ACC112 (cell line): ENCODE data around the gene SMTN.
"Not testable (repeated sequence)": the region's sequence is repeated elsewhere in the genome, so short reads cannot be mapped to it uniquely, and the experiment has no call there.

Experiments
- H2AFZ ChIP-seq: fragments of 200-600 bp; sonication (generic); one replicate; pipeline ENCODE4 v1.6.0; 2017; ENCODE audit warnings: antibody characterized with exemption, low read length; ENCODE audit not compliant: unreplicated experiment
- H3K27ac ChIP-seq: fragments of 200-600 bp; sonication (generic); 2 replicates; pipeline ENCODE4 v1.5.1; 2014; ENCODE audit warnings: low read depth, mild to moderate bottlenecking, antibody characterized with exemption, low read length, moderate library complexity
- H3K27me3 ChIP-seq: fragments of 200-600 bp; sonication (generic); 2 replicates; pipeline ENCODE4 v1.6.1; 2014; ENCODE audit warnings: mild to moderate bottlenecking, antibody characterized with exemption, low read length, moderate library complexity, mixed read lengths; ENCODE audit not compliant: insufficient read depth
- H3K36me3 ChIP-seq: fragments of 200-600 bp; sonication (generic); 2 replicates; pipeline ENCODE4 v1.6.1; 2016; ENCODE audit warnings: mild to moderate bottlenecking, antibody characterized with exemption, low read length, moderate library complexity, mixed read lengths; ENCODE audit not compliant: insufficient read depth
- H3K4me1 ChIP-seq: fragments of 200-600 bp; sonication (generic); one replicate; pipeline ENCODE4 v1.6.1; 2016; ENCODE audit warnings: low read length, mixed read lengths; ENCODE audit not compliant: insufficient read depth, unreplicated experiment, control insufficient read depth
- H3K4me3 ChIP-seq: fragments of 200-600 bp; sonication (generic); 2 replicates; pipeline ENCODE4 v1.5.1; 2014; ENCODE audit warnings: mild to moderate bottlenecking, low read depth, low read length
- H3K79me2 ChIP-seq: fragments of 200-600 bp; sonication (generic); one replicate; pipeline ENCODE4 v1.6.0; 2016; ENCODE audit warnings: low read length; ENCODE audit not compliant: control insufficient read depth, unreplicated experiment, insufficient read depth

SMTN gene

GRCh38 chr22:31092161-31092560 lies 11.0 kb downstream of the SMTN start:
- Histone ChIP-seq H3K4me1 (no peaks in the 10 kb centered on the region), H3K36me3 (no peaks in the 10 kb centered on the region), H3K4me3 (no peak overlapping the region), H3K79me2 (peaks cover 4% of the 10 kb centered on the region), H3K27ac (no peak overlapping the region), H2AFZ (no peak overlapping the region), H3K27me3 (no peaks in the 10 kb centered on the region)

GRCh38 chr22:31093086-31093850 lies 12.2 kb downstream of the SMTN start:
- Histone ChIP-seq H3K4me3 (no peak overlapping the region), H3K27ac (no peak overlapping the region), H3K36me3 (no peaks in the 10 kb centered on the region), H3K4me1 (no peaks in the 10 kb centered on the region), H3K79me2 (no peaks in the 10 kb centered on the region), H2AFZ (no peak overlapping the region), H3K27me3 (no peaks in the 10 kb centered on the region)

GRCh38 chr22:31094021-31094551 lies 13.0 kb downstream of the SMTN start:
- no peaks in the 10 kb centered on the region for H3K79me2 ChIP-seq
- no peak overlapping the region for H3K27ac ChIP-seq
- no peaks in the 10 kb centered on the region for H3K4me1 ChIP-seq
- H2AFZ ChIP-seq = no peak overlapping the region
- H3K4me3 ChIP-seq = no peak overlapping the region
- H3K27me3 ChIP-seq = no peaks in the 10 kb centered on the region
- no peaks in the 10 kb centered on the region for H3K36me3 ChIP-seq

- no peaks in the 10 kb centered on the region for H3K79me2 ChIP-seq
- no peaks in the 10 kb centered on the region for H3K4me1 ChIP-seq
- H3K27ac ChIP-seq = no peak overlapping the region
- H3K4me3 ChIP-seq = no peak overlapping the region
- no peak overlapping the region for H2AFZ ChIP-seq
- H3K27me3 ChIP-seq = no peaks in the 10 kb centered on the region
- no peaks in the 10 kb centered on the region for H3K36me3 ChIP-seq
Observed at GRCh38 chr22:31094741-31095140, 13.6 kb downstream of the SMTN start.

GRCh38 chr22:31095637-31096249 lies 14.6 kb downstream of the SMTN start:
- H3K4me3 ChIP-seq = no peak overlapping the region
- H3K4me1 ChIP-seq = no peaks in the 10 kb centered on the region
- no peaks in the 10 kb centered on the region for H3K27me3 ChIP-seq
- H3K79me2 ChIP-seq = no peaks in the 10 kb centered on the region
- no peak overlapping the region for H2AFZ ChIP-seq
- H3K27ac ChIP-seq = no peak overlapping the region
- H3K36me3 ChIP-seq = no peaks in the 10 kb centered on the region

- Histone ChIP-seq H3K4me3 (no peak overlapping the region), H3K4me1 (peaks cover 2% of the 10 kb centered on the region), H3K27ac (no peak overlapping the region), H3K79me2 (no peaks in the 10 kb centered on the region), H3K36me3 (0 out of 2 replicates have a peak, but pooled peaks cover under 1% of the 10 kb centered on the region), H2AFZ (no peak overlapping the region), H3K27me3 (no peaks in the 10 kb centered on the region)
Observed at GRCh38 chr22:31096657-31097279, 15.7 kb downstream of the SMTN start.

GRCh38 chr22:31097539-31097938 lies 16.4 kb downstream of the SMTN start:
- not testable (repeated sequence) for H3K27ac ChIP-seq, H3K4me1 ChIP-seq, H3K79me2 ChIP-seq, H3K36me3 ChIP-seq, H2AFZ ChIP-seq, H3K4me3 ChIP-seq, H3K27me3 ChIP-seq

- H3K27ac ChIP-seq = no peak overlapping the region
- H2AFZ ChIP-seq = no peak overlapping the region
- no peak overlapping the region for H3K4me3 ChIP-seq
- no peaks in the 10 kb centered on the region for H3K79me2 ChIP-seq
- H3K27me3 ChIP-seq = no peaks in the 10 kb centered on the region
- 0 out of 2 replicates have a peak, but pooled peaks cover 3% of the 10 kb centered on the region for H3K36me3 ChIP-seq
- H3K4me1 ChIP-seq = peaks cover 15% of the 10 kb centered on the region
Observed at GRCh38 chr22:31097941-31098631, 17.0 kb downstream of the SMTN start.

GRCh38 chr22:31098632-31099110 lies 17.6 kb downstream of the SMTN start:
- 0 out of 2 replicates have a peak, but pooled peaks cover 3% of the 10 kb centered on the region for H3K36me3 ChIP-seq
- no peak overlapping the region for H2AFZ ChIP-seq
- no peaks in the 10 kb centered on the region for H3K27me3 ChIP-seq
- H3K79me2 ChIP-seq = peaks cover 2% of the 10 kb centered on the region
- H3K4me3 ChIP-seq = no peak overlapping the region
- H3K27ac ChIP-seq = no peak overlapping the region
- peaks cover 20% of the 10 kb centered on the region for H3K4me1 ChIP-seq

GRCh38 chr22:31099386-31099785 lies 18.3 kb downstream of the SMTN start:
- Histone ChIP-seq H3K27me3 (no peaks in the 10 kb centered on the region), H3K79me2 (peaks cover 3% of the 10 kb centered on the region), H3K27ac (no peak overlapping the region), H2AFZ (no peak overlapping the region), H3K36me3 (0 out of 2 replicates have a peak, but pooled peaks cover 3% of the 10 kb centered on the region), H3K4me3 (no peak overlapping the region), H3K4me1 (peaks cover 20% of the 10 kb centered on the region)
